ENCODE measurements around the gene USP50.
"Not testable (repeated sequence)": the region's sequence is repeated elsewhere in the genome, so short reads cannot be mapped to it uniquely, and the experiment has no call there.

USP50 gene

GRCh38 chr15:50505656-50506055 is 40.8 kb downstream of the USP50 start:
- not testable (repeated sequence) for DNase-seq (ENCODE audit: low read depth in 2 of 2)

- DNase-seq (ENCODE audit: low read depth in 2 of 2): no peak
Measured at GRCh38 chr15:50503144-50503543, 43.3 kb downstream of the USP50 start.

- DNase-seq (ENCODE audit: low read depth in 2 of 2): no peak
Measured at GRCh38 chr15:50501815-50502214, 44.7 kb downstream of the USP50 start.

- no peak for DNase-seq (ENCODE audit: low read depth in 2 of 2)
Measured at GRCh38 chr15:50500352-50500751, 46.1 kb downstream of the USP50 start.

- no peak for DNase-seq (ENCODE audit: low read depth in 2 of 2)
Measured at GRCh38 chr15:50496692-50497091, 49.8 kb downstream of the USP50 start.

- DNase-seq (ENCODE audit: low read depth in 2 of 2): not testable (repeated sequence)
Measured at GRCh38 chr15:50494547-50494946, 51.9 kb downstream of the USP50 start.

GRCh38 chr15:50493625-50494024 is 52.8 kb downstream of the USP50 start:
- DNase-seq (ENCODE audit: low read depth in 2 of 2): no peak

GRCh38 chr15:50487287-50487686 is 59.2 kb downstream of the USP50 start:
- no peak for DNase-seq (ENCODE audit: low read depth in 2 of 2)

GRCh38 chr15:50485389-50485788 is 61.1 kb downstream of the USP50 start:
- DNase-seq (ENCODE audit: low read depth in 2 of 2): no peak

- DNase-seq (ENCODE audit: low read depth in 2 of 2): no peak
Measured at GRCh38 chr15:50484781-50485180, 61.7 kb downstream of the USP50 start.

- DNase-seq (ENCODE audit: low read depth in 2 of 2): no peak
Measured at GRCh38 chr15:50476143-50476542, 70.3 kb downstream of the USP50 start.

- DNase-seq (ENCODE audit: low read depth in 2 of 2): no peak
Measured at GRCh38 chr15:50471072-50471471, 75.4 kb downstream of the USP50 start.

- no peak for DNase-seq (ENCODE audit: low read depth in 2 of 2)
Measured at GRCh38 chr15:50463423-50464358, 82.8 kb downstream of the USP50 start.

- DNase-seq (ENCODE audit: low read depth in 2 of 2): no peak
Measured at GRCh38 chr15:50458348-50459112, 87.9 kb downstream of the USP50 start.

- peak in 1 of 2 experiments; percentile 30 for DNase-seq (ENCODE audit: low read depth in 2 of 2)
Measured at GRCh38 chr15:50452927-50453326, 93.5 kb downstream of the USP50 start.
